ENCODE data around the gene GRIK5. TPM values are rescaled to one million over a fixed set of nuclear protein-coding genes. Genes with fewer than 3 reads are reported as not detected.
A peak's percentile ranks its signal among the peaks of the same experiment; 100 is the strongest.

GRIK5 gene
- total RNA-seq, 4 donors from 2014 or later: 7.0 to 23.4 (median 12.3) TPM

- no peak for TF ChIP-seq EP300 (IDR thresholded peaks at IDR 0.05)
- no peak for TF ChIP-seq CTCF (IDR thresholded peaks at IDR 0.05)
- H3K27ac ChIP-seq: no peak overlapping the region
- H3K27me3 ChIP-seq: peaks cover 3% of the 10 kb centered on the region
- ATAC-seq: no peak
- WGBS, 2 donors (ENCODE audit: low coverage in 1 of 2): 90 to 100% methylated on average over 1 to 5 of the region's 5 CpGs
- H3K4me1 ChIP-seq: peaks cover 0 to 24% (median 13%) of the 10 kb centered on the region in 3 donors
- peaks cover 0 to 14% of the 10 kb centered on the region in 2 donors for H3K36me3 ChIP-seq
- no peaks in the 10 kb centered on the region for H3K9me3 ChIP-seq
- no peak overlapping the region for H3K4me3 ChIP-seq
These were observed 109.0 kb downstream of the GRIK5 start for GRCh38 chr19:41960973-41961372.

- no peaks in the 10 kb centered on the region for H3K9me3 ChIP-seq
- TF ChIP-seq POLR2AphosphoS5 (IDR thresholded peaks at IDR 0.05) (peak; percentile 59), POLR2A (IDR thresholded peaks at IDR 0.05) (peak; percentile 26 to 45), CTCF (IDR thresholded peaks at IDR 0.05) (no peak)
- WGBS, 2 donors (ENCODE audit: low coverage in 1 of 2): 29 to 90% methylated on average over 2 to 7 of the region's 46 CpGs
- H3K27me3 ChIP-seq: no peaks in the 10 kb centered on the region
- peak; percentile 95 for ATAC-seq
- peak within 1 kb of the TSS; percentile 58 to 96 for H3K4me3 ChIP-seq
- peak within 1 kb of the TSS; percentile 74 to 90 (median 88) for H3K27ac ChIP-seq
- peaks cover 0 to 24% (median 13%) of the 10 kb centered on the region in 3 donors for H3K4me1 ChIP-seq
- peaks cover 0 to 30% of the 10 kb centered on the region in 2 donors for H3K36me3 ChIP-seq
These were observed 110.7 kb downstream of the GRIK5 start, which contains the start of gene RABAC1 for GRCh38 chr19:41959056-41960053. Gene RABAC1, minus strand, starts transcription at chr19:41959321. Its CDS starts 29 bp downstream, at chr19:41959292.

- Histone ChIP-seq H3K4me3 (peak overlapping the region; percentile 58 to 96), H3K9me3 (no peaks in the 10 kb centered on the region), H3K36me3 (peaks cover 0 to 31% of the 10 kb centered on the region in 2 donors), H3K27me3 (no peaks in the 10 kb centered on the region), H3K27ac (peak overlapping the region; percentile 74 to 90 (median 88)), H3K4me1 (peaks cover 0 to 24% (median 13%) of the 10 kb centered on the region in 3 donors)
- 0 to 7% methylated on average over 2 to 6 of the region's 43 CpGs for whole genome bisulfite sequencing, 2 donors (ENCODE audit: low coverage in 1 of 2)
- ATAC-seq: peak; percentile 77
- TF ChIP-seq CTCF (IDR thresholded peaks at IDR 0.05): no peak
- peak; percentile 16 for TF ChIP-seq POLR2AphosphoS5 (IDR thresholded peaks at IDR 0.05)
- peak in 1 of 2 donors; percentile 40 for TF ChIP-seq POLR2A (IDR thresholded peaks at IDR 0.05)
These were observed 111.5 kb downstream of the GRIK5 start for GRCh38 chr19:41958367-41959055.

- H3K36me3 ChIP-seq: peaks cover 0 to 31% of the 10 kb centered on the region in 2 donors
- no peaks in the 10 kb centered on the region for H3K9me3 ChIP-seq
- H3K4me1 ChIP-seq: peaks cover 0 to 24% (median 13%) of the 10 kb centered on the region in 3 donors
- peak overlapping the region; percentile 58 to 96 for H3K4me3 ChIP-seq
- peak; percentile 68 for ATAC-seq
- peak overlapping the region in 3 of 4 donors; percentile 88 to 90 (median 89) for H3K27ac ChIP-seq
- H3K27me3 ChIP-seq: no peaks in the 10 kb centered on the region
- TF ChIP-seq EP300 (IDR thresholded peaks at IDR 0.05): no peak
- TF ChIP-seq POLR2AphosphoS5 (IDR thresholded peaks at IDR 0.05): peak; percentile 18
- peak in 3 of 4 experiments; percentile 70 to 82 (median 78) for TF ChIP-seq CTCF (IDR thresholded peaks at IDR 0.05)
- 4 to 17% methylated on average over 3 to 9 of the region's 10 CpGs for WGBS, 2 donors (ENCODE audit: low coverage in 1 of 2)
These were observed 112.1 kb downstream of the GRIK5 start for GRCh38 chr19:41957838-41958366.

Measured in gastroesophageal sphincter (tissue), 4 donors.